ENCODE results near the gene TPR. TPM values are rescaled to one million over a fixed set of nuclear protein-coding genes. Genes with fewer than 3 reads are reported as not detected.
"Not testable (repeated sequence)": the region's sequence is repeated elsewhere in the genome, so short reads cannot be mapped to it uniquely, and the experiment has no call there.

The TPR gene
- total RNA-seq, 2 experiments from 2014 or later, result 151 to 152 TPM

- H3K27me3 Mint-ChIP-seq; DNase-seq; ATAC-seq; H3K4me1 Mint-ChIP-seq; H3K27ac Mint-ChIP-seq; H3K4me3 Mint-ChIP-seq; intact Hi-C loops (cut with DNase I, micrococcal nuclease); H3K9me3 Mint-ChIP-seq (ENCODE audit: low read depth): not testable (repeated sequence)
- ChIA-PET CTCF (interaction anchor here (1.9 to 2.5 kb wide), 2 partner anchors 12 to 13 kb away, joined by 7 to 12 read pairs; no protein-coding TSS in a partner anchor), POLR2A (interaction anchor here (0.6 to 1.6 kb wide), 2 partner anchors 17 to 40 kb away, joined by 4 read pairs; partner anchors contain the start of genes ODR4 and TPR)
- H3K36me3 Mint-ChIP-seq (ENCODE audit: low read depth), result peaks cover 40% of the 10 kb centered on the region
Observed at GRCh38 chr1:186392711-186393110, 17.7 kb upstream of the TPR start.

DNA sequence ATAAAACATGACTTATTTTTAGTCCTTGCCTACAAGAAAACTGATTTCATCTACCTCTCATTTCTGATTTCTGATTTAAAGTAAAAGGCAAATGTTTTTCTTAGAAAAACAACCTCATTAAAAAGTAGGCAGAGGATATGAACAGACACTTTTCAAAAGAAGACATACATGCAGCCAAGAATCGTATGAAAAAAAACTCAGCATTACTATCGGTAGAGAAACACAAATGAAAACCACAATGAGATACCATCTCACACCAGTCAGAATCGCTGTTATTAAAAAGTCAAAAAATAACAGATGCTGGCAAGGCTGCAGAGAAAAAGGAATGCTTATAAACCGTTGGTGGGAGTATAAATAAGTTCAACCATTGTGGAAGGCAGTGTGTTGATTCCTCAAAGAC lies 16.8 kb upstream of the TPR start:
- H3K27me3 Mint-ChIP-seq, result no peaks in the 10 kb centered on the region
- H3K9me3 Mint-ChIP-seq (ENCODE audit: low read depth), result no peaks in the 10 kb centered on the region
- intact Hi-C loops (cut with DNase I, micrococcal nuclease), result no loop called here
- no peak overlapping the region for H3K27ac Mint-ChIP-seq
- POLR2A ChIA-PET, result no interaction called here
- no peak overlapping the region for H3K4me3 Mint-ChIP-seq
- DNase-seq, result no peak
- peaks cover 36% of the 10 kb centered on the region for H3K36me3 Mint-ChIP-seq (ENCODE audit: low read depth)
- ATAC-seq, result no peak
- CTCF ChIA-PET, result no interaction called here
- H3K4me1 Mint-ChIP-seq, result no peaks in the 10 kb centered on the region

GRCh38 chr1:186390925-186391324 lies 15.9 kb upstream of the TPR start:
- Mint-ChIP-seq H3K4me3 (no peak overlapping the region), H3K27me3 (no peaks in the 10 kb centered on the region), H3K9me3 (ENCODE audit: low read depth) (no peaks in the 10 kb centered on the region), H3K36me3 (ENCODE audit: low read depth) (peaks cover 35% of the 10 kb centered on the region), H3K27ac (no peak overlapping the region), H3K4me1 (no peaks in the 10 kb centered on the region)
- POLR2A ChIA-PET, result no interaction called here
- DNase-seq, result no peak
- no peak for ATAC-seq
- intact Hi-C loops (cut with DNase I, micrococcal nuclease), result no loop called here
- CTCF ChIA-PET, result interaction anchor here (1.5 to 6.6 kb wide), 2 partner anchors 9 to 15 kb away, joined by 5 to 32 read pairs; partner anchors contain the start of genes ODR4 and TPR

- DNase-seq, result no peak
- H3K9me3 Mint-ChIP-seq (ENCODE audit: low read depth), result no peaks in the 10 kb centered on the region
- ChIA-PET CTCF (interaction anchor here (1.1 to 6.6 kb wide), 3 partner anchors 11 to 28 kb away, joined by 3 to 32 read pairs (median 3); partner anchors contain the start of genes ODR4 and TPR), POLR2A (no interaction called here)
- no peak for ATAC-seq
- H3K4me1 Mint-ChIP-seq, result peaks cover 4% of the 10 kb centered on the region
- intact Hi-C loops (cut with DNase I, micrococcal nuclease), result no loop called here
- H3K27me3 Mint-ChIP-seq, result no peaks in the 10 kb centered on the region
- peaks cover 25% of the 10 kb centered on the region for H3K36me3 Mint-ChIP-seq (ENCODE audit: low read depth)
- H3K27ac Mint-ChIP-seq, result no peak overlapping the region
- no peak overlapping the region for H3K4me3 Mint-ChIP-seq
Observed at GRCh38 chr1:186386725-186387383, 11.8 kb upstream of the TPR start.

DNA sequence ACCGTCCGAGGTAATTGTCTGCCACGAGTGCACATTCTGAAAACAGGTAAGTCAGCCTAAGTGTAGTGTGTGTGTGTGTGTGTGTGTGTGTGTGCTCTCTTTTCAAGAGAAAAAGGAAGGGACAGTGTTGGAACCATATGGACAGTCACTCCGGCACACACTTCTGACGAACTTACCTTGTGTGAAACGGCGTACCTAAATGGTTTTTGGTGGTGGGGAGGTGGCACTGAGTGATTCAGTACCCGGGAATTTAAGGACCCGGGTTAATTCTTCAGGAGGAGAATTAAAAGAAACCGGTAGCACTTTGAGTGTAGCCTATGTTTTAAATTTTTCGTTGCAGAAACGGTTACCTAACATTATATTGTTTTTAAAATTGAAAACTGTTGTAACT lies 871 bp upstream of the TPR start:
- Mint-ChIP-seq H3K4me1 (peaks cover 36% of the 10 kb centered on the region), H3K4me3 (peak overlapping the region; percentile 98), H3K9me3 (ENCODE audit: low read depth) (no peaks in the 10 kb centered on the region), H3K27me3 (no peaks in the 10 kb centered on the region), H3K27ac (peak overlapping the region; percentile 98), H3K36me3 (ENCODE audit: low read depth) (peaks cover 24% of the 10 kb centered on the region)
- ATAC-seq (peak; percentile 8), DNase-seq (no peak)
- intact Hi-C loops (cut with DNase I, micrococcal nuclease), result loop anchor here (1.0 to 10.0 kb wide), 5 partner anchors 1059 to 1621 kb away; partner anchors contain the start of genes EDEM3 (in 2 of the 2), IVNS1ABP (in 1 of the 2), RNF2 (in 1 of the 2) and SWT1 (in 1 of the 2)
- ChIA-PET POLR2A (interaction anchor here (1.0 to 1.2 kb wide), 2 partner anchors 18 to 36 kb away, joined by 4 read pairs; no protein-coding TSS in a partner anchor), CTCF (interaction anchor here (0.5 to 2.1 kb wide), 13 partner anchors 12 to 961 kb away, joined by 3 to 32 read pairs (median 5); no protein-coding TSS in a partner anchor)

- no peaks in the 10 kb centered on the region for H3K9me3 Mint-ChIP-seq (ENCODE audit: low read depth)
- peaks cover 36% of the 10 kb centered on the region for H3K4me1 Mint-ChIP-seq
- H3K27me3 Mint-ChIP-seq, result no peaks in the 10 kb centered on the region
- H3K27ac Mint-ChIP-seq, result peak overlapping the region; percentile 98
- ATAC-seq (peak; percentile 9), DNase-seq (peak; percentile 59)
- ChIA-PET CTCF (interaction anchor here (0.6 to 2.1 kb wide), 24 partner anchors 11 to 84 kb away, joined by 3 to 32 read pairs (median 4); no protein-coding TSS in a partner anchor), POLR2A (interaction anchor here (0.6 to 1.3 kb wide), 9 partner anchors 15 to 772 kb away, joined by 3 to 5 read pairs (median 4); no protein-coding TSS in a partner anchor)
- H3K36me3 Mint-ChIP-seq (ENCODE audit: low read depth), result peaks cover 25% of the 10 kb centered on the region
- peak overlapping the region; percentile 98 for H3K4me3 Mint-ChIP-seq
- intact Hi-C loops (cut with DNase I, micrococcal nuclease), result loop anchor here (1.0 to 10.0 kb wide), 5 partner anchors 1057 to 1620 kb away; partner anchors contain the start of genes EDEM3 (in 2 of the 2), IVNS1ABP (in 1 of the 2), RNF2 (in 1 of the 2) and SWT1 (in 1 of the 2)
Observed at GRCh38 chr1:186374303-186375151, 526 bp downstream of the TPR start.

- DNase-seq; H3K9me3 Mint-ChIP-seq (ENCODE audit: low read depth); H3K27me3 Mint-ChIP-seq; ATAC-seq; POLR2A ChIA-PET; H3K27ac Mint-ChIP-seq; H3K4me3 Mint-ChIP-seq; H3K4me1 Mint-ChIP-seq; intact Hi-C loops (cut with DNase I, micrococcal nuclease): not testable (repeated sequence)
- H3K36me3 Mint-ChIP-seq (ENCODE audit: low read depth), result peaks cover 58% of the 10 kb centered on the region
- CTCF ChIA-PET, result interaction anchor here (0.8 to 1.3 kb wide), 4 partner anchors 9 to 60 kb away, joined by 3 to 5 read pairs (median 4); partner anchors contain the start of gene TPR
Observed at GRCh38 chr1:186347837-186348691, 27.0 kb downstream of the TPR start.

GRCh38 chr1:186340772-186341171 lies 34.3 kb downstream of the TPR start:
- intact Hi-C loops (cut with DNase I, micrococcal nuclease), result no loop called here
- H3K4me3 Mint-ChIP-seq, result no peak overlapping the region
- DNase-seq, result no peak
- no peak overlapping the region for H3K27ac Mint-ChIP-seq
- H3K4me1 Mint-ChIP-seq, result no peaks in the 10 kb centered on the region
- ChIA-PET CTCF (interaction anchor here (0.8 to 3.2 kb wide), 6 partner anchors 10 to 24 kb away, joined by 3 to 30 read pairs (median 7); no protein-coding TSS in a partner anchor), POLR2A (no interaction called here)
- H3K27me3 Mint-ChIP-seq, result no peaks in the 10 kb centered on the region
- peaks cover 54% of the 10 kb centered on the region for H3K36me3 Mint-ChIP-seq (ENCODE audit: low read depth)
- ATAC-seq, result no peak
- no peaks in the 10 kb centered on the region for H3K9me3 Mint-ChIP-seq (ENCODE audit: low read depth)

DNA sequence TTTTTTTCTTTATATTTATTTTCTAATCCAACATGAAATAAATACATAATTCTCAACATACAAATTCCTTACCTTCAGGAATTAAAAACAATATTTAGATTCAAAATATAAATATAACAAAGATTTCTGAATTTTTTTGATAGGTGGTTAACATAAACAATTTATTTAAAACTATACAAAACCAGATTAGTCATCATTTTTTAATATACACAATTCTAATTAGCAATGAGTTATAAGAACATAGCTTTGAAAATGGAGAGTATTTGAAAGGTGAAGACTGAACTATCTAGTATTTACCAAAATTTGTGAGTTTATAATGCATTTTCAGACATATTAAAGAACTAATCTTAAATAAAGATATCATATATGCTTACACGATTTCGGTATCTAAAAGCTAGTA lies 37.5 kb downstream of the TPR start:
- Mint-ChIP-seq H3K27ac (no peak overlapping the region), H3K27me3 (no peaks in the 10 kb centered on the region), H3K9me3 (ENCODE audit: low read depth) (no peaks in the 10 kb centered on the region), H3K36me3 (ENCODE audit: low read depth) (peaks cover 55% of the 10 kb centered on the region), H3K4me3 (no peak overlapping the region), H3K4me1 (no peaks in the 10 kb centered on the region)
- intact Hi-C loops (cut with DNase I, micrococcal nuclease), result loop anchor here in 1 of 2 experiments (2.0 to 10.0 kb wide), 3 partner anchors 17 to 1033 kb away; no protein-coding TSS in a partner anchor
- POLR2A ChIA-PET, result no interaction called here
- DNase-seq, result no peak
- CTCF ChIA-PET, result interaction anchor here (1.4 to 2.9 kb wide), 2 partner anchors 7 to 21 kb away, joined by 5 to 17 read pairs; no protein-coding TSS in a partner anchor
- no peak for ATAC-seq

- ChIA-PET POLR2A (interaction anchor here (0.5 kb wide), 1 partner anchor 48 kb away, joined by 3 read pairs; no protein-coding TSS in a partner anchor), CTCF (interaction anchor here (0.5 to 8.5 kb wide), 16 partner anchors 8 to 71 kb away, joined by 3 to 94 read pairs (median 5); partner anchors contain the start of genes ODR4 and TPR)
- H3K4me3 Mint-ChIP-seq, result no peak overlapping the region
- intact Hi-C loops (cut with DNase I, micrococcal nuclease), result loop anchor here in 1 of 2 experiments (5.0 to 10.0 kb wide), 2 partner anchors 37 to 1026 kb away; no protein-coding TSS in a partner anchor
- H3K27me3 Mint-ChIP-seq, result no peaks in the 10 kb centered on the region
- no peak overlapping the region for H3K27ac Mint-ChIP-seq
- H3K4me1 Mint-ChIP-seq, result peaks cover 5% of the 10 kb centered on the region
- no peaks in the 10 kb centered on the region for H3K9me3 Mint-ChIP-seq (ENCODE audit: low read depth)
- no peak for ATAC-seq
- H3K36me3 Mint-ChIP-seq (ENCODE audit: low read depth), result peaks cover 45% of the 10 kb centered on the region
- no peak for DNase-seq
Observed at GRCh38 chr1:186330758-186331157, 44.3 kb downstream of the TPR start.
